GM19035 (cell line): Measurements from ENCODE around the gene NDUFB2.
"Not testable (repeated sequence)": the region's sequence is repeated elsewhere in the genome, so short reads cannot be mapped to it uniquely, and the experiment has no call there.

Source experiments
- ATAC-seq: cut with Tn5 transposase; IDR thresholded peaks from one replicate; pipeline ENCODE4 v1.9.1; 2021; ENCODE audit not compliant: unreplicated experiment

Gene NDUFB2

DNA sequence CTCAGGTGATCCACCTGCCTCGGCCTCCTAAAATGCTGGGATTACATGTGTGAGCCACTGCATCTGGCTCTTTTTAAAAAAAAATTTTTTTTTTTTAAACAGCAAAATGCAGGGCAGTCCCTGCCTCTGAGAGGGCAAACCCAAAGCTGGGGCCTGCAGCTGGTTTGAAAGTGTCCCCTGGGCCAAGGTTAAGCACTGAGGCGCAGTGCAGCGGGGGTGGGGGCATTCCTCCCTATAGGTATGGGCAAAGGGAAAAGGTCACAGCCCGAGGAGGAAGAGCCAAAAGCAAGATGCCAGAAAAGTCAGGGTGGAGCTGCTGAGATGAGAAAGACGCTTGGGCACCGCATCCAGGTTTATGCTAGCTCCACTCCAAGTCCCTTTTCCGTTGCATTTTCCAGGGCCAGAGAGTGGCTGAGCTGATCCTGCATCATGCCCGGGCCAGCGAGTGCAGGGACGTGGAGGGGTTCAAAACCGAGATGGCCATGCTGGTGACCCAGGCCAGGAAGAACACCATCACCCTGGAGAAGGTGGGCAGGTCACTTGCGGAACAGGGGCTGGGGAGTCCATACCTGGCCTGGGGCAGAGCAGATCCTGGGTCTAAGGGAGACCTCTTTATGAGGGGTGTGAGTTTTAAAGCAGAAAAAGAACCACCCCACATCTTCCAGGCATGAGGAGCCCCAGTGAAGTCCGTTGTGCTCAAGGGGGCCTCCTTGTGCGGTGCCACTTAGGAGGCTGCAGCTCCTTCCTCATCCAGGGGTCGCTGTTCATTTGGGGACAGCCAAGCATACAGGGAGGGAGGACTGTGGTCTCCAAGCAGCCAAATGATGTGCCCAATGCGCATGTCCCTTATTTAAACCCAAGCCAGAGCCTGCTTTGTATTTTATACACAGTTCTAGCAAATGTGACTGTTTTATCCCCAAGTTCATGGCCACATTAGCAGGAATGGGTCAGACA, 7.0 kb upstream of the NDUFB2 start:
- ATAC-seq, result no peak

DNA sequence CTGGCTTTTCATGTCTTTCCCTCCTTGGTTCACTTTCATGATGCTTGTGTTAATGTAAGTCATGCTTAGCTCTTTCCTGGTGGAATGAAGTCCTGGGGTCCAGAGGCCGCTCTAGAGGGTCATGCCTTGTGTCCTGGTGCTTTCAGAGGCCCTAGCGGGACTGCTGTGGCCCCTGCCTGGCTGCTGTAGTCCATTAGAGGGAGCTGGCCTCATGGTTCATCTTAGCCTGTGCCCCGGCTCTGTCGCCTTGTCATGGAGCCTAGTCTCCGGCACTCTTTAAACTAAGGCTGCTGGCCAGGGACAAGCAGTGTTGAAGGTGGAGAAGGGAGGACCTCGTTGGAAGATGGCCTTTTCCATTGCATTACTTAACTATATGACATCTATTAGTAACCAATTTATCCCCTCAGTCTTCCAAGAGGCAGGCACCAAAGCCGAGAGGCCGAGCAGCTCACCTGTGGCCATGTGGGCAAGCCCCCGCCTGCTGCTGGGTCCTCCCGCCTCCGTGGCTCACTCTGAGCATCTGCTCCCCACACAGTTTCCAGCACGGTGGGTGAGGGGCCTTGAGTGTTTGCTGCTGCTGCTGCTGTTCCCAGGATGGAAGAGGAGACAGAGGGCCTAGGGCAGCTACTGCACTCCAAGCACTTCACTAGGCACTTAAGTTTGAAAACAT, 5.0 kb upstream of the NDUFB2 start:
- ATAC-seq, result no peak

DNA sequence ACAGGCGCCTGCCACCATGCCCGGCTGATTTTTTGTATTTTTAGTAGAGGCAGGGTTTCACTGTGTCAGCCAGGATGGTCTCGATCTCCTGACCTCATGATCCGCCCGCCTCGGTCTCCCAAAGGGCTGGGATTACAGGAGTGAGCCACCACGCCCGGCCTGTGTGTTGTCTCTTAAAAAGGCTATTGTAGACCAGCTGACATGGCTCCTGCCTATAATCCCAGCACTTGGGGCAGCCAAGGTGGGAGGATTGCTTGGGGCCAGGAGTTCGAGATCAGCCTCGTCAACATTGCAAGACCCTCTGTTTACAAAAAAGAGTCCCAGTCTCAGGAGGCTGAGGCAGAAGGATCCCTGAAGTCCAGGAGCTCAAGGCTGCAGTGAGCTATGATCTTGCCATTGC, 2.7 kb upstream of the NDUFB2 start:
- ATAC-seq, result not testable (repeated sequence)

DNA sequence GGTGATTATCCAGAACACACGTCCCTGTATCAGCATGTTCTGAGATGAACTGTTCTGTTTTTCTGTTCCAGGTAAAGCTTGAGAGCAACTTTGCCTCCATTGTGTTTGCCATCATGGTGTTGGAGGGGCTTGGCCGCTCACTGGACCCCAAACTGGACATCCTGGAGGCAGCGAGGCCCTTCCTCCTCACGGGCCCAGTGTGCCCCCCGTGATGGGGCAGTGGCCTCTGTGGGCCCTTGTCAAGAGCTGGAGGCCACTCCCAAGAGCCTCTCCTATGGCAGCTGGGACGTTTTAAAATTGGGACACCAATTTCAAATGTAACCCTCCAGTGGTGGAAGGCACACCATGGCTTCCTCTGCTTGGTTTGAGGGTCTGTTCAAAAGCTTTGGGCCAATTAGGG, 1.9 kb upstream of the NDUFB2 start:
- ATAC-seq, result no peak

DNA sequence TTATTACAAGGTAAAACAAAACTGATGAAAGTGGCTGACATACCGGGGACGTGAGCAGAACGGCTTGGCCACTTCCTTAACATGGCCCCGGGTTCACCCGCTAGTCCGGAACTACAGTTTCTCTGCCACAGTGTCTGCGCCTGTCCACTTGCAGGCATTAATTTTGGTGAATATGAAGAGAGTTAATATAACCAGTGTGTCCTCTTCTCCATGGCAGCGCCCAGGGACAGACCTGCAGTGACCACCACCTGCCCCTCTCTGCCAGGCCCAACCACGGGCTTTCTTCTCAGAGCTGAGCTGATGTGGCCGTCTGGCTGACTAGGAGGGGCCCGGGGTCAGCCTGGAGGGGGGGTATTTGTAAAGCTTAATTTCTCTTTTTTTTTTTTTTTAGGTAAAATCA, 1.1 kb upstream of the NDUFB2 start:
- ATAC-seq, result no peak

DNA sequence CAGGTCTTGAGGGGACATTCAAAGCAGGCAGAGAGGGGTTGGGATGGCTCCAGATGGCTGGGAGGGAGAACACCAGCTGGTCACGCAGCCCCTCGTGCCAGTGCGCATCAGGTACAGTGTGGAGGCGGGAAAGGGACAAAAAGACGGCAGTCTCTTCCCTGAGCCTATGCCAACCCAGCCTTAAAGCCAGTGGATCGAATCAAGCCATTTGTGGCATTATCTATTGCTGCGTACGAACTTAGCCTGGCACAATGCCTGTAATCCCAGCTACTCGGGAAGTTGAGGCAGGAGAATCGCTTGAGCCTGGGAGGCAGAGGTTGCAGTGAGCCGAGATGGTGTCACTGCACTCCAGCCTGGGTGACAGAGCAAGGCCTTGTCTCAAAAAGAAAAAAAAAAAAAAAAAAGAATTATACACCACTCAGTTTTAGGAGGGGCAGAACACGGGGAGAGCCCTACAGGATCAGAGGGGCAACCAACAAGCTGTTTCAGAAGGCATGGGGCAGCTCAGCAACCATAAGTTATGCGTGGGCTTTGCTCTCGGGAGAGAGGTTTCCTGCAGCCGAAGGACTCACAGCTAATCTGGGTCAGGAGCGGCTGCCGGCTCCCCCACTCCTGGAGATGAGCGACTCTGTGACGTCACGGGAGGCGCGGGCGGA, 356 bp upstream of the NDUFB2 start:
- peak; percentile 3 for ATAC-seq

DNA sequence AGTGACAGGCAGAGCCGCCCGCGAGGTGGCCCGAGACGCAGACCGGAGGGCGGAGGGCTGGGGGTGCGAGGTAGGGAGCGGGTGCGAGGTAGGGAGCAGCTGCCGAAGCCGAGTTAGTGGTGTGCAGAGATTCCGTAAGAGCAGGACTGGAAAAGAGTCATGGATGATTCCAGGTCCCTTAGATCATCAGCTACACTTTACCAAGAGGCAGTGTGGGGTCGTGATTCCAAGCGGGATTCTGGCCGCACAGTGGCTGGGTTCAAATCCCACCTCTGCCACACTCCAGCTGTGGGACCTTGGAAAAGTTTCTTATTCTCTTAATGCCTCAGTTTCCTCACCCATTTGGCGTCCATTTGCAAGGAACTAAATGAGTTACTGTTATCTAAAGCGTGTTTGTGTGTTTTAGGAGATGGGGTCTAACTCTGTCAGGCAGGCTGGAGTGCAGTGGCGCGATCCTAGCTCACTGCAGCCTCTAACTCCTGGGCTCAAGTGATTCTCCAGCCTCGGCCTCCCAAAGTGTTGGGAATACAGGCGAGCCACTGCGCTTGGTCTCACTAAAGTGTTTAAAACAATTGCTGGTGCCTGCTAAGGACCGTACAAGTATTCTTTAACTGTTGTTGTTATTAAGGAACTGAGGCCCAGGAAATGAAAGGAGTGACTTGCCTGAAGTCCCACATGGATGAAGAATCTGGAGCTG, 1.1 kb downstream of the NDUFB2 start:
- no peak for ATAC-seq

DNA sequence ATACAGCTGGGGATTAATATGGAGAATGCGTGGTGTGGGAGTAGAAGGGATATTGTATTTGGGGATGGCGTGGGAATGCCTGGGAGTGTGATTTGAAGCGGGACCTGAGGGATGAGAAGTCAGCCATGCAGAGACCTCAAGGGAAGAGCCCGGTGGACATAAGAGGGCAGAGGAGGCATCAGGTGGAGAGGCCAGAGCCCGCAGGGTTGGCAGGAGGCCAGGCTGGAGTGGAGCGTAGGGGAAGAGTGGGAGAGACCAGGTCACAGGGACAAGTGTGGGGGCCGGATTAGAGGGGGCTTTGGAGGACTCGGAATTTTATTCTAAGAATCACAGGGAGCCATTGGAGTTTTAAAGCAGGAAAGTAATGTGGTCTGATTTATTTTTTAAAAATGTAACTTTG, 2.0 kb downstream of the NDUFB2 start:
- no peak for ATAC-seq

DNA sequence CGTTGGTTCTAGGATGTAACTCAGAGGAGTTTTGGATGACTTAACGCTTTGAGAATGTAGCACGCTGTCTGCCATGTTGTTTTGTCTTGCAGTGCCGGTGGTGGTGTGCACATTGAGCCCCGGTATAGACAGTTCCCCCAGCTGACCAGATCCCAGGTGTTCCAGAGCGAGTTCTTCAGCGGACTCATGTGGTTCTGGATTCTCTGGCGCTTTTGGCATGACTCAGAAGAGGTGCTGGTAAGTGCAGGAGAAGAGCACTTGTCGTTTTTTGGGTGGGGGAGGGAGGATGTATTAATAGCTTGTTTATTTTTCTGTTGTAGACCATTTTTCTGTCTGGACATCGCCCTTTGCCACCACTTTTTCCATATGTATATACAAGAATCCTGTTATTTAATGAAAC, 6.3 kb downstream of the NDUFB2 start:
- no peak for ATAC-seq

DNA sequence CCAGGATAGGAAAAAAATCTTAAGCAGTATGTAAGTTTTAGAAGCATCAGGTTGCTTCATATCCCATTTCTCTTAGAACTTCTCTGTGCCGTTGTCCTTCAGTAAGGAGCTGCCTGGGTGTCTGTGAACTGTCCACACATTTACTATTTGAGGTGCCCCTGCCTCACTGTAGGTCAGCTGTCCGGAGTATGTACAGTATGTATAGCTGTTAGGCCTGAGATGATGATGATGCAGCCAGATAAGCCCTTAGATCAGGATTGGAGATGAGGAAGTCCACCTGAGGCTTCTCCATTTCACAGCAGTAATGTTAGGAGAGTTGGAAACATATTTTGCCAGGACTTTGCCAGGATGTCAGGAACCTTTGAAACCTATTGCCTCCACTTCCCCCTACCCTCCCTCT, 7.7 kb downstream of the NDUFB2 start:
- no peak for ATAC-seq

DNA sequence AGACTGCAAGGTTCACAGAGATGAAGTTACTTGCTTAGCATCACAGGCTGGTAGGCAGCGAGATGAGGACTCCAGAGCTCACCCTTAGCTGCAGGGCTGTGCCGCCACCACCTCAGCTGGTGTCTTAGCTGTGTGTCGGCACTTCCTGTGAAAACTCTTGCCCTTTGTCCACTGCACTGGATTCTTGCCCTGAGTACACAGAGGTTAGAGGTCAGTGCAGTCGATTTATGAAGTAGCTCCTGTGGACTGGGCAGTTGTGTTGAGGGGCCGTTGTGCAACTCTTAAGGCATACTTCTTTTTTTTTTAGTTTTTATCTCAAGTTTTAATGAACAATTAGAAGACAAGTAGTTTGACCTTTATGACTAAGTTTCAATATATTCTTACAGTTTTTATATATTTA, 10.6 kb downstream of the NDUFB2 start:
- no peak for ATAC-seq

DNA sequence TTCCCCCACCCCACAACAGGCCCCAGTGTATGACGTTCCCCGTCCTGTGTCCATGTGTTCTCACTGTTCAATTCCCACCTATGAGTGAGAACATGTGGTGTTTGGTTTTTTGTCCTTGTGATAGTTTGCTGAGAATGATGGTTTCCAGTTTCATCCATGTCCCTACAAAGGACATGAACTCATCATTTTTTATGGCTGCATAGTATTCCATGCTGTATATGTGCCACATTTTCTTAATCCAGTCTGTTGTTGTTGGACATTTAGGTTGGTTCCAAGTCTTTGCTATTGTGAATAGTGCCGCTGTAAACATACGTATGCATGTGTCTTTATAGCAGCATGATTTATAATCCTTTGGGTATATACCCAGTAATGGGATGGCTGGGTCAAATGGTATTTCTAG, 12.3 kb downstream of the NDUFB2 start:
- ATAC-seq, result not testable (repeated sequence)

DNA sequence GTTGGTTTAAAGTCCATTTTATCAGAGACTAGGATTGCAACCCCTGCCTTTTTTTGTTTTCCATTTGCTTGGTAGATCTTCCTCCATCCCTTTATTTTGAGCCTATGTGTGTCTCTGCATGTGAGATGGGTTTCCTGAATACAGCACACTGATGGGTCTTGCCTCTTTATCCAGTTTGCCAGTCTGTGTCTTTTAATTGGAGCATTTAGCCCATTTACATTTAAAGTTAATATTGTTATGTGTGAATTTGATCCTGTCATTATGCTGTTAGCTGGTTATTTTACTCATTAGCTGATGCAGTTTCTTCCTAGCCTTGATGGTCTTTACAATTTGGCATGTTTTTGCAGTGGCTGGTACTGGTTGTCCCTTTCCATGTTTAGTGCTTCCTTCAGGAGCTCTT, 15.9 kb downstream of the NDUFB2 start:
- ATAC-seq, result not testable (repeated sequence)

DNA sequence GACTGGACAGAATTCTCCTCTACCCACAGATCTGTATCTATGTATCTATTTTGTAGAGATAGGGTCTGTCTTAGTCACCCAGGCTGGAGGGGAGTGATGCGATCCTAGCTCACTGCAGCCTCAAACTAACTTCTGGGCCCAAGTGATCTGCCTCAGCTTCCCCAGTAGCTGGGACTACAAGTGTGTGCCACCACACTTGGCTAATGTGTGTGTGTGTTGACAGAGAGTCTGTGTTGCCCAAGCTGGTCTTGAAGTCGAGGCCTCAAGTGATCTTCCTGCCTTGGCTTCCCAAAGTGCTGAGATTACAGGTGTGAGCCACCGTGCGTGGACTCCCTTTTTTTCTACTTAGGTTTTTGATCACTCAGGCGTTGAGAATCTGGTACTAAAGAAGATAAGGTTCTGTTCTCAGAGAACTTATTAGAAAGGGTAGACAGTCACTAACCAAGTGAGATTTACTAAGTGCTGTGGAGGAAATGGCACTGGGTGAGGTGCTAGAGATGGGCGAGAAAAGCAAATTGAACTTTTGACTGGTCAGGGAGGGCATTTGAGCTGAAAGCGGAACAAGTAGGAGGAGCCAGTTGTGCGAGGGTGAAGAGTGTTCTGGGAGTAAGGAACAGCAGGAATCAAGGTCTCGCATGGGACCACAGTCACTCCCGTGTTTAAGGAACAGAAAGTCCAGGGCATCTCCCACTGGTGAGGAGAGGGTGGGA, 18.0 kb downstream of the NDUFB2 start:
- no peak for ATAC-seq

DNA sequence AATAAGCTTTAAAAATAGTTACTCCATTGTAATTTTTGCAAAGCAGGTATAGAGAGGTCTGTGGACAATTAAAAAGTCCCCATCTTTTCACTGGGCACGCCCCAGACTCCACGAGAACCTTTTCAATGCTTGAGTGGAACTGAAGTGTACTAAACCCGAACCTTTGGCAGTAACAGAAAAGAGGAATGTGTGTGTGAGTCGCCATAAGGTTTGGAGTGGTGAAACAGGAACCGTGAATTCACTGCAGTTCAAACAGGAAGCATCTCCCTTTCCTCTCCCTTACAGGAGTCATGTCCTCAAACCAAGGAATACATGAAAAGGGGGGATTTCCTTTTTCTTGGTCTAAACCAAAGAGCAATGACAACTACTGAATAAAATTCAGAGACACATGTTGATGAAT, 23.2 kb downstream of the NDUFB2 start:
- ATAC-seq, result no peak

DNA sequence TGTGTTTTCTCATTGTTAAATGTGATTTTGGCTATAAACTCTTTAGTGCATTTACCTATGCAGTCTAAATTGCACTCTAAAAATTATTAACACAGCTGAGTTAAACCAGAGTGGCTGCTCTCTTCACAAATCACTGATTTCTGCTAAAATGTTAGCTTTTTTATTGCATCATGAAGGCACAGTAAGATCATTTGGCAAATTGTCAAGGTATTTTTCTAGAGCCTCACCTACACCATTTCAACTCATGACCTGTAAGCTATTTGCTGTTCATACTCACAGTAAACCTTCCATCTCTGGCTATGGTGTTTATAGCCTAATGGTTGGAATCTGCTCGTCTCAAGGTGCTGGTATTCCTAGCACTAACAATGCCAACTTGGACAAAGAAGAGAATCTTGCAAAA, 25.7 kb downstream of the NDUFB2 start:
- ATAC-seq, result no peak

DNA sequence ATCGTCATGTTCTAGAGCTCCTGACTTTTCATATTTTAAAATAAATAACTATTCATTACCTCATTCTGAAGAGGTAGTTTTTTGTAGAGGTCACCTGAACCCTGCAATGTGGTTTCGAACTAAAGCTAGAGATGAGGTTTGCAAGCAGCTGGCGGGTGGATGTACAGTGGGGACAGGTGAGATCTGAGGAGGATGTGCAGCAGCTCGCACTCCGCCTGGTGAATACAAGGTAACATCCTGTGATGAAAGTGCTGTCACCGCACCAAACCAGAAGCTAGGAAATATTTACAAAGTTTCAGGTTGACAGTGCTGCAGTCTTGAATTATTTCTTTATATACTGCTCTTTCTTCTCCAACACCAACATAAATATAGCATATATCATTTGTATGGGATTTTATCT, 26.5 kb downstream of the NDUFB2 start:
- ATAC-seq, result no peak

DNA sequence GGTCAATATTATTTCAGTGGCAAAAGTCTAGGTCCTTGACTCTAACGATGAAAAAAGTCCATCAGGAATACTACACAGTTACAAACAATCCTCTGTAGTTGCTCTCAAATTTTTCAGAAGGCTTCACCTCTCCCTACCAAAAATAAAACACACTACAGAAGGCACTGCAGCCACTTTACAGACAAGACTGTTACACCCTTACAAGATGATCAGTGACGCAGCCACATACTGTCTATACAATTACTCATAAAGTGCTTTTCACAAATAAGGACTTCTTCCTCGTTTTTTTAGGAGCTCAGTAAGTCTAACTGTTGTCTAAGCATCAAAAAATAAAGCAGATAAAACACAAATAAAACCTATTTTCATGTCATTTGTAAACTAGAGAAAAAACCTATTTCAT, 27.1 kb downstream of the NDUFB2 start:
- ATAC-seq, result no peak

DNA sequence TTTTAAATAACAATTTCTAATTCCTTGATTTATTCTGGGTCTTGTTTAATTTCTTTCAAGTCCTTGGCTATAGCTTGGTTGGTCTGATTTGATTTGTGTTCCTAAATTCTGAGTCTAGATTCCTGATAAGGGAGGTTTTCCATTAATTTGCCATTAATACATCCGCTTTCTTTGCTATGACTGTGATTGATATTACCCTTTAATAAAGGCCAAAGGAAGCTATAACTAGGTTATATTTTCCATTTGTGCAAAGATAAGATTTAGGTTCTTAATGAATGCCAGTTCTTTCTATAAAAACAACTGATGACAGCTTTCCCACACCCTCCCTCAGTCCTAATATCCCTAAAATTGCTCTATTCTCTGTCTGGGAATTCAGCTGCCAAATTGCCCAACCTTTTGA, 28.2 kb downstream of the NDUFB2 start:
- no peak for ATAC-seq

DNA sequence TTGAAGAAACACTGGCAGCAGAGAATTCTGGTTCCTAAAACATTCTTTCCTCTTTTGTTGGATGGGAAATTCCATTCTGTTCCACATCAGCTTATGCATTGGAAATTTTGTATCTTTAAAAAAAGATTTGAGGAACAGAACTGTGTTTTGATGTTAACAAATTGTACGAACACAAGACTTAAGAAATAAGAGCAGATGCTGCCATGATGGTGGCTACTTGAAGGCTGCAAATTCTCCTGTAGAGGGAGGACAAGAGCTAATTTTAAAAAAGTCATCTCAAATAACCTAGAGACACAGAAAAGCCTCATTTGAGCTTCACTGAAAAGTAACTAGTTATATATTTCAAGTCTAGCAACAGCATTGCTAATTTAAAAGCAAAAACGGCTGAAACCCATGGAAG, 29.8 kb downstream of the NDUFB2 start:
- ATAC-seq, result no peak

DNA sequence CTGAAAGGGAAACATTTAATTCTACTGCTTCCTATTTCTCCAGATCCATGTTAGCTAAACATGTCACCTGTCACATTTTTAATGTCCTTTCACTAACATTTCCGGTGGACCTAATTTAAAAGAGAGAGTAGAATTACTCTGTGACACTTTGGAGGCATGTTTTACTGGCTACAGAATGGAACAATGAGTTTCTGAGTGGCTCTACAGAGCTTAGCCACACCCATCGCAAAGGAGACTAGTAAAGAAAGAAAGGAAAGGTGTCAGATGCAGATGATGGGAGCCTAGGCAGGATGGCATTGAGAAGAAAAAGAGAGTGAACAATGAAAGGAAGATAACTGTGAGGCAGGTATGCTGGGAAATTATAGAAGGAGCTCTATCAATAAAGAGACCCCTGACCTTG, 35.9 kb downstream of the NDUFB2 start:
- no peak for ATAC-seq
